ENCODE data around the gene COG2. TPM values are rescaled to one million over a fixed set of nuclear protein-coding genes. Genes with fewer than 3 reads are reported as not detected.
"Not testable (repeated sequence)": the region's sequence is repeated elsewhere in the genome, so short reads cannot be mapped to it uniquely, and the experiment has no call there.

COG2 gene
- total RNA-seq, 1 donor from 2014 or later: 25.9 TPM

DNA sequence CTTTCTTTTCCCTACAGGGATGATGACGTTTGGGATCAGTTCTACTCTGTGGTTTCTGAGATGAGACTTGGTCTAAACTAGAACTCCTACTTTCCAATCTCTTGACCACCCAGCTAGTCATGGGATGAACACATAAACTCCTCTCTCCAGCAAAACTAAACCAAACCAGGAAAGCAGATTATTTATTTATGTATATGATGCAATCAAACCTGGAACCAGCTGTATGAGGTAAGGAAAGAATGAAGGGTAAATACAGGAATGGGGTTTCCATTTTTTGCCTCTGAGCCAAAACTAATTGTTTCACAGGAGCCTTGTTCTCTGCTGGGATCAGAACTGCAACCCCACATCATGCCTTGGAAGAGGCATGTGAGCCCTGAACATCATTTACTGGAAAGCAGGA lies 75.0 kb downstream of the COG2 start:
- H2AFZ ChIP-seq (ENCODE audit: low read depth, low read length): no peak overlapping the region
- H3K9me3 ChIP-seq (ENCODE audit: insufficient read depth, low read depth, low read length): peaks cover 2% of the 10 kb centered on the region
- peak; percentile 4 for DNase-seq (ENCODE audit: low read depth)
- Mint-ChIP-seq H3K4me1 (ENCODE audit: low read depth, unreplicated experiment) (peaks cover 15% of the 10 kb centered on the region), H3K9me3 (ENCODE audit: unreplicated experiment) (peaks cover 11% of the 10 kb centered on the region), H3K27ac (ENCODE audit: unreplicated experiment) (no peak overlapping the region), H3K36me3 (ENCODE audit: low read depth, unreplicated experiment) (no peaks in the 10 kb centered on the region), H3K27me3 (ENCODE audit: low read depth, unreplicated experiment) (peaks cover 9% of the 10 kb centered on the region), H3K4me3 (ENCODE audit: unreplicated experiment) (no peak overlapping the region)
- no peak for TF ChIP-seq EZH2 (IDR thresholded peaks at IDR 0.05; ENCODE audit: insufficient read depth, low read length)
- TF ChIP-seq, protein P1, sequence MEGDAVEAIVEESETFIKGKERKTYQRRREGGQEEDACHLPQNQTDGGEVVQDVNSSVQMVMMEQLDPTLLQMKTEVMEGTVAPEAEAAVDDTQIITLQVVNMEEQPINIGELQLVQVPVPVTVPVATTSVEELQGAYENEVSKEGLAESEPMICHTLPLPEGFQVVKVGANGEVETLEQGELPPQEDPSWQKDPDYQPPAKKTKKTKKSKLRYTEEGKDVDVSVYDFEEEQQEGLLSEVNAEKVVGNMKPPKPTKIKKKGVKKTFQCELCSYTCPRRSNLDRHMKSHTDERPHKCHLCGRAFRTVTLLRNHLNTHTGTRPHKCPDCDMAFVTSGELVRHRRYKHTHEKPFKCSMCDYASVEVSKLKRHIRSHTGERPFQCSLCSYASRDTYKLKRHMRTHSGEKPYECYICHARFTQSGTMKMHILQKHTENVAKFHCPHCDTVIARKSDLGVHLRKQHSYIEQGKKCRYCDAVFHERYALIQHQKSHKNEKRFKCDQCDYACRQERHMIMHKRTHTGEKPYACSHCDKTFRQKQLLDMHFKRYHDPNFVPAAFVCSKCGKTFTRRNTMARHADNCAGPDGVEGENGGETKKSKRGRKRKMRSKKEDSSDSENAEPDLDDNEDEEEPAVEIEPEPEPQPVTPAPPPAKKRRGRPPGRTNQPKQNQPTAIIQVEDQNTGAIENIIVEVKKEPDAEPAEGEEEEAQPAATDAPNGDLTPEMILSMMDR (IDR thresholded peaks at IDR 0.05; ENCODE audit: insufficient read depth, low read depth, low read length): no peak
- no peak for FAIRE-seq
- no peak overlapping the region for H3K9ac ChIP-seq (ENCODE audit: low read length)
- H3K27me3 ChIP-seq (ENCODE audit: insufficient read depth, low read length): no peaks in the 10 kb centered on the region
- H3K27ac ChIP-seq (ENCODE audit: low read depth, low read length): no peak overlapping the region
- H3K4me2 ChIP-seq (ENCODE audit: low read length): no peak overlapping the region
- H4K20me1 ChIP-seq (ENCODE audit: insufficient read depth, low read length): no peaks in the 10 kb centered on the region
- no peaks in the 10 kb centered on the region for H3K79me2 ChIP-seq (ENCODE audit: insufficient read depth, low read length)
- H3K4me3 ChIP-seq (ENCODE audit: insufficient read depth, low read depth, low read length): no peak overlapping the region
- H3K36me3 ChIP-seq (ENCODE audit: insufficient read depth, low read length): no peaks in the 10 kb centered on the region
- H3K4me1 ChIP-seq (ENCODE audit: insufficient read depth, low read length): peaks cover 11% of the 10 kb centered on the region

- H3K36me3 Mint-ChIP-seq (ENCODE audit: low read depth, unreplicated experiment); H3K27me3 Mint-ChIP-seq (ENCODE audit: low read depth, unreplicated experiment): not testable (repeated sequence)
Observed at GRCh38 chr1:230721849-230722522, 79.7 kb downstream of the COG2 start.

GRCh38 chr1:230725256-230726012 lies 83.2 kb downstream of the COG2 start:
- Mint-ChIP-seq H3K4me3 (ENCODE audit: unreplicated experiment) (no peak overlapping the region), H3K9me3 (ENCODE audit: unreplicated experiment) (peaks cover 12% of the 10 kb centered on the region), H3K27ac (ENCODE audit: unreplicated experiment) (no peak overlapping the region), H3K27me3 (ENCODE audit: low read depth, unreplicated experiment) (peaks cover 18% of the 10 kb centered on the region), H3K36me3 (ENCODE audit: low read depth, unreplicated experiment) (peaks cover 2% of the 10 kb centered on the region), H3K4me1 (ENCODE audit: low read depth, unreplicated experiment) (no peaks in the 10 kb centered on the region)
- TF ChIP-seq EZH2 (IDR thresholded peaks at IDR 0.05; ENCODE audit: insufficient read depth, low read length): no peak
- TF ChIP-seq, protein P1 (IDR thresholded peaks at IDR 0.05; ENCODE audit: insufficient read depth, low read depth, low read length): no peak
- Histone ChIP-seq H3K4me2 (ENCODE audit: low read length) (no peak overlapping the region), H3K27ac (ENCODE audit: low read depth, low read length) (no peak overlapping the region), H3K9me3 (ENCODE audit: insufficient read depth, low read depth, low read length) (peaks cover 2% of the 10 kb centered on the region), H3K4me1 (ENCODE audit: insufficient read depth, low read length) (no peaks in the 10 kb centered on the region), H3K9ac (ENCODE audit: low read length) (no peak overlapping the region), H2AFZ (ENCODE audit: low read depth, low read length) (no peak overlapping the region), H3K4me3 (ENCODE audit: insufficient read depth, low read depth, low read length) (no peak overlapping the region), H3K79me2 (ENCODE audit: insufficient read depth, low read length) (no peaks in the 10 kb centered on the region), H3K27me3 (ENCODE audit: insufficient read depth, low read length) (peaks cover 6% of the 10 kb centered on the region), H4K20me1 (ENCODE audit: insufficient read depth, low read length) (no peaks in the 10 kb centered on the region), H3K36me3 (ENCODE audit: insufficient read depth, low read length) (no peaks in the 10 kb centered on the region)
- FAIRE-seq: no peak
- DNase-seq (ENCODE audit: low read depth): no peak

More at GRCh38 chr1:230721849-230722522, 79.7 kb downstream of the COG2 start:
- H3K9me3 Mint-ChIP-seq (ENCODE audit: unreplicated experiment): peaks cover 15% of the 10 kb centered on the region
- H3K79me2 ChIP-seq (ENCODE audit: insufficient read depth, low read length); H3K27ac ChIP-seq (ENCODE audit: low read depth, low read length); H3K4me1 ChIP-seq (ENCODE audit: insufficient read depth, low read length); H3K36me3 ChIP-seq (ENCODE audit: insufficient read depth, low read length); H3K4me3 ChIP-seq (ENCODE audit: insufficient read depth, low read depth, low read length); H3K4me3 Mint-ChIP-seq (ENCODE audit: unreplicated experiment); H3K27me3 ChIP-seq (ENCODE audit: insufficient read depth, low read length); H2AFZ ChIP-seq (ENCODE audit: low read depth, low read length); H3K4me1 Mint-ChIP-seq (ENCODE audit: low read depth, unreplicated experiment); H3K9me3 ChIP-seq (ENCODE audit: insufficient read depth, low read depth, low read length); H4K20me1 ChIP-seq (ENCODE audit: insufficient read depth, low read length); FAIRE-seq; H3K9ac ChIP-seq (ENCODE audit: low read length); H3K4me2 ChIP-seq (ENCODE audit: low read length); DNase-seq (ENCODE audit: low read depth); H3K27ac Mint-ChIP-seq (ENCODE audit: unreplicated experiment): not testable (repeated sequence)

All from astrocyte (in vitro differentiated cells and primary cell).